ENCODE data around the gene BRCA1.

The BRCA1 gene

DNA sequence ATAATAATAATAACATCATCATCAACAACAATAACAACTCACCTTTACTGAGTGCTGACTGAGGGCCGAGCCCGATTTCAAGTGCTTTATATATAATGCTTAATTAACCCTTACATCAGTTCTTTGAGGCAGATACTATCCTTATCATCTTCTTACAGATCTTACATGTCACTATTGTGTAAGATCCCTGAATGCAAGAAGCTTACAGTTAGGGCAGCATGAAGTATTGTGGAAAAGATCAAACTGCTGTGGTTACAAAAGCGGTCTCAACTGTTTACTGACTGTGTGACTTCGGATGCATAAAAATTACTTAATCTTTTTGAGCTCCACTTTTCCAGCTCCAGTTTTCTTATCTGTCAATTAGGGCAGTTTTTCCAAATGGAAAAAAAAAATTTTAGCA, 106.2 kb downstream of the BRCA1 start:
- no peaks in the 10 kb centered on the region for H3K9me3 ChIP-seq (ENCODE audit: control insufficient read depth, insufficient read depth, low read length)
- H3K9ac ChIP-seq (ENCODE audit: low read depth, low read length) = no peak overlapping the region
- no peaks in the 10 kb centered on the region for H3K27me3 ChIP-seq (ENCODE audit: control insufficient read depth, insufficient read depth, low read length)
- peaks cover 31% of the 10 kb centered on the region for H3K36me3 ChIP-seq (ENCODE audit: control insufficient read depth, insufficient read depth, low read length)
- H3K4me3 ChIP-seq (ENCODE audit: low read depth, low read length) = no peak overlapping the region
- peaks cover 8% of the 10 kb centered on the region for H3K4me1 ChIP-seq (ENCODE audit: control insufficient read depth, insufficient read depth, low read length)

GRCh38 chr17:43018008-43018853, 106.9 kb downstream of the BRCA1 start:
- Histone ChIP-seq H3K27me3 (ENCODE audit: control insufficient read depth, insufficient read depth, low read length) (no peaks in the 10 kb centered on the region), H3K9me3 (ENCODE audit: control insufficient read depth, insufficient read depth, low read length) (no peaks in the 10 kb centered on the region), H3K36me3 (ENCODE audit: control insufficient read depth, insufficient read depth, low read length) (peaks cover 35% of the 10 kb centered on the region), H3K4me3 (ENCODE audit: low read depth, low read length) (no peak overlapping the region), H3K4me1 (ENCODE audit: control insufficient read depth, insufficient read depth, low read length) (peaks cover 8% of the 10 kb centered on the region), H3K9ac (ENCODE audit: low read depth, low read length) (no peak overlapping the region)

DNA sequence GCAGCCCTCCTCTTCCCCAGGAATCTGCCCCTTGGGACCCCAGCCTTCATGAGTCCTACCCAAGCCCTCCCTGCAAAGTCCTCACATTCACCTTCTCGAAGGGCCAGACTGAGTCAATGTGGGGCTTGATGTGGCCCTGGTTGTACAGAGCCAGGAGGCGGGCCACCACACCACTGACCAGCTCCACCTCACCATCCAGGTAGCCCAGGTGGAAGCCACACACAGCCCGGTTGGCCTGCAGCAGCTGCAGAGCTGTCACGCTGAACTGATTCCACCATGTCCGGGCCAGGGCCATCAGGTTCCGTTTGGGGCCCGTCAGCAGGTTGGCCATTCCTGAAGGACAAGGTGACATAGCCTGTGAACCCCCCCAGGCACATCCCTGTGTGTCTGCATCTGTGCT, 108.9 kb downstream of the BRCA1 start:
- H3K4me1 ChIP-seq (ENCODE audit: control insufficient read depth, insufficient read depth, low read length) = peaks cover 8% of the 10 kb centered on the region
- peaks cover 35% of the 10 kb centered on the region for H3K36me3 ChIP-seq (ENCODE audit: control insufficient read depth, insufficient read depth, low read length)
- no peaks in the 10 kb centered on the region for H3K9me3 ChIP-seq (ENCODE audit: control insufficient read depth, insufficient read depth, low read length)
- H3K9ac ChIP-seq (ENCODE audit: low read depth, low read length) = no peak overlapping the region
- no peaks in the 10 kb centered on the region for H3K27me3 ChIP-seq (ENCODE audit: control insufficient read depth, insufficient read depth, low read length)
- H3K4me3 ChIP-seq (ENCODE audit: low read depth, low read length) = no peak overlapping the region

- Histone ChIP-seq H3K27me3 (ENCODE audit: control insufficient read depth, insufficient read depth, low read length) (no peaks in the 10 kb centered on the region), H3K4me1 (ENCODE audit: control insufficient read depth, insufficient read depth, low read length) (peaks cover 8% of the 10 kb centered on the region), H3K9me3 (ENCODE audit: control insufficient read depth, insufficient read depth, low read length) (no peaks in the 10 kb centered on the region), H3K9ac (ENCODE audit: low read depth, low read length) (no peak overlapping the region), H3K4me3 (ENCODE audit: low read depth, low read length) (no peak overlapping the region), H3K36me3 (ENCODE audit: control insufficient read depth, insufficient read depth, low read length) (peaks cover 35% of the 10 kb centered on the region)
Observed at GRCh38 chr17:43015579-43015978, 109.6 kb downstream of the BRCA1 start.

DNA sequence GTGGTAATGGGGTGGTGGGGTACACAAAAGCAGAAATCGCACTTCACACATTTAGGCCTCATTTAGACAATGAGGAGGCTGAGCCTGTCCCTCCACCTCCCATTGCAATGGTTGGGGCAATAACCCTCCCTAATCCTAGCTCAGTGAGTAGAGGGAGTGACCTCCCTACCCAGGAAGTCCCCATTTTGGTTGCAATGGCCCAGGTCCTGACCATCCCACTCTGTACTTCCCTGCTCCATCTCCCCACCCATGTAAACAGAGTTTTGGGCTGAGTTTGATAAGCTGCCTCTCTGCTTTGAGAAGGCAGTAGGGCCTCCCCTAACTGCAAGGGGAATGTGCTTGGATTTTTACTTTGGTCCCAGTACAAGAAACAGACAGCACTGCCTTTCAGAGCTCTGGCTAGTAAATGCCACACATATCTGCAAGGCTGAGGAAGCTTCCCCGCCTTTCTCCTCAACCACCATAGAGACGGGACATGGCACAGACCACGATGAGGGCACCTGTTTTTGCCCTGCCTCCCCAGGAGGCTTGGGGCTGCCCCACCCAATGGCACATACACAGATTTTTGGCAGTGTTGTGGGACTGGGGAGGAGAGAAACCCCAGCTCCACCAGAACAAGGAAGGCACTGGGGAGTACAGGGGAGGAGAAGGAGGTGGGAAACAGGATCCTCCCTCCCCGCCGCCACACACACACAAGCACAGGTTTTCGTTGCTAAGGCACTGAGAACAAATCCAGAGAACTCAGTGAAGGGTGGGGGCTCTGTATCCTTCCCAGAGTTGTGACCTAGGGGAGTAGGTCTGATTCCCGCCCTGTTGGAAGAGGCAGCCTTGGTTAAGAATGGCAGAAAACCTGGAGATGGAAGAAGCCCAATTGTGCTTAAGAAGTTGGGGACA, 110.3 kb downstream of the BRCA1 start:
- Histone ChIP-seq H3K36me3 (ENCODE audit: control insufficient read depth, insufficient read depth, low read length) (peaks cover 28% of the 10 kb centered on the region), H3K9ac (ENCODE audit: low read depth, low read length) (no peak overlapping the region), H3K4me1 (ENCODE audit: control insufficient read depth, insufficient read depth, low read length) (peaks cover 4% of the 10 kb centered on the region), H3K4me3 (ENCODE audit: low read depth, low read length) (no peak overlapping the region), H3K27me3 (ENCODE audit: control insufficient read depth, insufficient read depth, low read length) (no peaks in the 10 kb centered on the region), H3K9me3 (ENCODE audit: control insufficient read depth, insufficient read depth, low read length) (no peaks in the 10 kb centered on the region)

DNA sequence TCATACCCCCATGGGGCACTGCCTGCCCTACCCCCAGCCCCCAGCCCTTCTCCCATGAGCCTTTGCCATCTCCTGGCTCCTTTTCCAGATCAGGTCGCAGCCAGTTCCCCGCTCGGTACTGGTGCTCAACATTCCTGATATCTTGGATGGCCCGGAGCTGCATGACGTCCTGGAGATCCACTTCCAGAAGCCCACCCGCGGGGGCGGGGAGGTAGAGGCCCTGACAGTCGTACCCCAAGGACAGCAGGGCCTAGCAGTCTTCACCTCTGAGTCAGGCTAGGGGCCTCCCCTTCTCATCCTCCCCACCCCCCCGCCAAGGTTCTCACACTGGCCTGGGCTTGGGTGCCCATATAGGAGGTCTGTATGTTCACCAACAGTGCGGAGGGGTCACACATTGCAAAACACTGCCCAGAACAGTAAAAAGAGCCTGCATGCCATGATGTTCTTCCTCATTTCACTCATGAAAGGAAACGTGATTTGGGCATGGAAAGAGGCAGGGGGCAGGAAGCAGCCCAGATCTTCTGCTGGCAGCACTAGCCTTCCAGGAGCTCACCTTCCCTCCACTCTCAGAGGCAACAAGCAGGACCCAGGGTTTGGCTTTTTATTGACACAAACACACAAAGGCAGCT, 111.0 kb downstream of the BRCA1 start:
- peaks cover 28% of the 10 kb centered on the region for H3K36me3 ChIP-seq (ENCODE audit: control insufficient read depth, insufficient read depth, low read length)

DNA sequence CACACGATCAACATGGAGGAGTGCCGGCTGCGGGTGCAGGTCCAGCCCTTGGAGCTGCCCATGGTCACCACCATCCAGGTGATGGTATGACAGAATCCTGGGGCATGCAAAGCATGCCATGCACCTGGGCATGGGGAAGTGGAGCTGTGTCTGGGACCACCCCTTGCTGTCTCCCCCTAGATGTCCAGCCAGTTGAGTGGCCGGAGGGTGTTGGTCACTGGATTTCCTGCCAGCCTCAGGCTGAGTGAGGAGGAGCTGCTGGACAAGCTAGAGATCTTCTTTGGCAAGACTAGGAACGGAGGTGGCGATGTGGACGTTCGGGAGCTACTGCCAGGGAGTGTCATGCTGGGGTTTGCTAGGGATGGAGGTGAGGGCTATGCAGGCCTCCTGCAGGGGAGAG, 111.9 kb downstream of the BRCA1 start:
- no peaks in the 10 kb centered on the region for H3K4me1 ChIP-seq (ENCODE audit: control insufficient read depth, insufficient read depth, low read length)
- H3K9me3 ChIP-seq (ENCODE audit: control insufficient read depth, insufficient read depth, low read length) = no peaks in the 10 kb centered on the region
- H3K4me3 ChIP-seq (ENCODE audit: low read depth, low read length) = no peak overlapping the region
- no peaks in the 10 kb centered on the region for H3K27me3 ChIP-seq (ENCODE audit: control insufficient read depth, insufficient read depth, low read length)
- H3K36me3 ChIP-seq (ENCODE audit: control insufficient read depth, insufficient read depth, low read length) = peaks cover 26% of the 10 kb centered on the region
- no peak overlapping the region for H3K9ac ChIP-seq (ENCODE audit: low read depth, low read length)

More for the DNA sequence above, 111.0 kb downstream of the BRCA1 start:
- Histone ChIP-seq H3K9ac (ENCODE audit: low read depth, low read length) (no peak overlapping the region), H3K27me3 (ENCODE audit: control insufficient read depth, insufficient read depth, low read length) (no peaks in the 10 kb centered on the region), H3K4me1 (ENCODE audit: control insufficient read depth, insufficient read depth, low read length) (no peaks in the 10 kb centered on the region), H3K9me3 (ENCODE audit: control insufficient read depth, insufficient read depth, low read length) (no peaks in the 10 kb centered on the region), H3K4me3 (ENCODE audit: low read depth, low read length) (no peak overlapping the region)

DNA sequence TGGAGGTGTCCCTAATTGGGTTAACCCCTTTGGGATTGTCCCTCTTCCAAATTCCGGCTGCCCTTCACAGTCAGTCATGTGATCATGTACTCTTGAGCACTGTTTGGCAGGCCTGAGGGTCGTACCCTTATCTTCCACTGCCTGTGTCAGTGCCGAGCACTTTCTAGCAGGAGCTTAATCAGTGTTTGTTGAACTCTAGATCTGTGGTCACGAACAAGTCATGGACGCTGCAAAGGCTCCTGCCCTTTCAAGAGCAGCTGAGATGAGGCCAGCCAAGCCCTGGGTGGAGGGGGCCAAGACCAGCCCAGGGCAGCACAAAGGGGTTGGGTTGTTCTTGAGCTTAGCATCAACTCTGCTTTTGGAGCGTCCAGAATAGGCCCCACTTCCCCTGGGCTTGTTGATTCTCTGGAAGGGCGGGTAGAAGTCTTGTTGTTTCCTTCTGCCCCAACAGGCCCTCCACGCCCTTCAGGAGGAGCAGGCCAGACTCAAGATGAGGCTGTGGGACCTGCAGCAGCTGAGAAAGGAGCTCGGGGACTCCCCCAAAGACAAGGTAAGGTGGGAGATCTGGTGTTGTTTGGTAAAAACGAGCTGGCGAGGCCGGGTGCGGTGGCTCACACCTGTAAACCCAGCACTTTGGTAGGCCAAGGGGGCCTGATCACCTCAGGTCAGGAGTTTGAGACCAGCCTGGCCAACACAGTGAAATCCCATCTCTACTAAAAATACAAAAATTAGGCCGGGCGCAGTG, 113.3 kb downstream of the BRCA1 start:
- Histone ChIP-seq H3K27me3 (ENCODE audit: control insufficient read depth, insufficient read depth, low read length) (no peaks in the 10 kb centered on the region), H3K4me3 (ENCODE audit: low read depth, low read length) (no peak overlapping the region), H3K4me1 (ENCODE audit: control insufficient read depth, insufficient read depth, low read length) (peaks cover 2% of the 10 kb centered on the region), H3K9me3 (ENCODE audit: control insufficient read depth, insufficient read depth, low read length) (no peaks in the 10 kb centered on the region), H3K9ac (ENCODE audit: low read depth, low read length) (no peak overlapping the region), H3K36me3 (ENCODE audit: control insufficient read depth, insufficient read depth, low read length) (peaks cover 18% of the 10 kb centered on the region)

- H3K4me3 ChIP-seq (ENCODE audit: low read depth, low read length) = no peak overlapping the region
- H3K27me3 ChIP-seq (ENCODE audit: control insufficient read depth, insufficient read depth, low read length) = no peaks in the 10 kb centered on the region
- peaks cover 10% of the 10 kb centered on the region for H3K36me3 ChIP-seq (ENCODE audit: control insufficient read depth, insufficient read depth, low read length)
- no peaks in the 10 kb centered on the region for H3K9me3 ChIP-seq (ENCODE audit: control insufficient read depth, insufficient read depth, low read length)
- peaks cover 4% of the 10 kb centered on the region for H3K4me1 ChIP-seq (ENCODE audit: control insufficient read depth, insufficient read depth, low read length)
- no peak overlapping the region for H3K9ac ChIP-seq (ENCODE audit: low read depth, low read length)
Observed at GRCh38 chr17:43010667-43011308, 114.4 kb downstream of the BRCA1 start.

- Histone ChIP-seq H3K4me3 (ENCODE audit: low read depth, low read length) (peak within 1 kb of the TSS; percentile 68), H3K36me3 (ENCODE audit: control insufficient read depth, insufficient read depth, low read length) (peaks cover 18% of the 10 kb centered on the region), H3K9ac (ENCODE audit: low read depth, low read length) (peak within 1 kb of the TSS; percentile 96), H3K4me1 (ENCODE audit: control insufficient read depth, insufficient read depth, low read length) (peaks cover 4% of the 10 kb centered on the region), H3K27me3 (ENCODE audit: control insufficient read depth, insufficient read depth, low read length) (no peaks in the 10 kb centered on the region), H3K9me3 (ENCODE audit: control insufficient read depth, insufficient read depth, low read length) (no peaks in the 10 kb centered on the region)
Observed at GRCh38 chr17:43006639-43007551, 118.3 kb downstream of the BRCA1 start, which contains the start of gene IFI35. Gene IFI35, plus strand, starts transcription at chr17:43006784. Its CDS starts 164 bp downstream, at chr17:43006948.
